Stimulated activated CD4-positive, alpha-beta T cell treated with anti-CD3 and anti-CD28 coated beads, Interleukin-2, amount 100 ng/mL, for 48 hours (primary cell): ENCODE results near the gene RBM39.
A peak's percentile ranks its signal among the peaks of the same experiment; 100 is the strongest.
"Not testable (repeated sequence)": the region's sequence is repeated elsewhere in the genome, so short reads cannot be mapped to it uniquely, and the experiment has no call there.

ENCODE experiments used
- DNase-seq, 2 donors: peaks; one replicate each; pipeline ENCODE4 v3.0.0-alpha.2; 2020

The RBM39 gene

GRCh38 chr20:35704514-35705261 is 37.4 kb downstream of the RBM39 start:
- no peak for DNase-seq

DNA sequence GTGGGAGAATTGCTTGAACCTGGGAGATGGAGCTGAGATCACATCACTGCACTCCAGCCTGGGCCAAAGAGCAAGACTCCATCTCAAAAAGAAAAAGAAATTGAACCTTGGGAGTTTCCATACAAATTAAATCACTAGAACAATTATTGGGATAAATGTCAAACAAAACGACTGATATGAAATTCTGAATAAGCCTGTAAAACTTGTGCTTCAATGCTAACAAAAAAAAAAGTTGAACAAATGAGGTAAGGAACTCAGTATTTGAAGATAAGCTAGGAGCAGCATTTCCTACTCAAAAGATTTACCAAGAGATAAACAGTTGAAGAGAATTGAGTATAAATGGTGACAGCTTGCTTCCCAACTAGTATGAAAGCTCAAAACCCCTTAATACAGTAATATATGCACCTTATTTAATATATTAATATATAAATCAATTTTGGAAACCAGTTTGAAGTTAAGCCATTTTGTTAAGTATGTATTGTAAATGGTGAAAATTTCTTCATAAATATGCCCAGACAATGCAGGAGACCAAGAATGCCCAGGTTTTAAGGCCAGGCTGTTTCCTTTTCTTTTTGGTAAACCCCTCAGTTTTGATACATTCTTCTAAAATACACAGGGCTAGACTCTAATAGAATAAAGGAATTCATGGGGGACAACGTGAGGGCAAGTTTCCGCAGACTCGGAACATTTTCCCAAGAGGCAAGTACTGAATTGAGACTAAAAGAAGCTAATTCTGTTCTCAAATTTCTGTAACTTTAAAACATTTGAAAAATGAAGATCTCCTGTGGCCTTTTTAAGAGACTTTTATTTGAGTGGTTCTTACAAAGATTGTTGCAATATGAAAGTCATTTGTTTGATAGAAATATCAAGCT is 39.0 kb downstream of the RBM39 start:
- DNase-seq: no peak

- no peak for DNase-seq
Measured at GRCh38 chr20:35702051-35702823, 39.8 kb downstream of the RBM39 start.

DNA sequence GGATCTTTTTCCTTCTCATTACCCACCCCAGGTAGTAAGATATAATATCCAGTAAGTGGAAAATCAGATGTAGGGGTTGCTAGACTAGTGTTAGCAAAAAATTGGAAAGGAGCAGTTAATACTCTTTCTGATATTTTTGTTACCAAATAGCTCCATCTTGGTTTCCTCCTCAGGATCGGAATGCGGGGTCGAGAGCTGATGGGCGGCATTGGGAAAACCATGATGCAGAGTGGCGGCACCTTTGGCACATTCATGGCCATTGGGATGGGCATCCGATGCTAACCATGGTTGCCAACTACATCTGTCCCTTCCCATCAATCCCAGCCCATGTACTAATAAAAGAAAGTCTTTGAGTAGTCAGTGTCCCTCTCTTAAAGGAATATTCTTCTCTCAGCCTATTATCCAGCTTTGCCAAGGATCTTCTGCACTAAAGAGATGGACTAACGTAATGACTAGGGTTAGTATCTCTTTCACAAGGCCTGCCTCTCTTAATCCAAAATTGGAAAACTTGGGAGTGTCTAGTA is 41.4 kb downstream of the RBM39 start:
- DNase-seq: no peak

- no peak for DNase-seq
Measured at GRCh38 chr20:35699957-35700624, 42.0 kb downstream of the RBM39 start.

DNA sequence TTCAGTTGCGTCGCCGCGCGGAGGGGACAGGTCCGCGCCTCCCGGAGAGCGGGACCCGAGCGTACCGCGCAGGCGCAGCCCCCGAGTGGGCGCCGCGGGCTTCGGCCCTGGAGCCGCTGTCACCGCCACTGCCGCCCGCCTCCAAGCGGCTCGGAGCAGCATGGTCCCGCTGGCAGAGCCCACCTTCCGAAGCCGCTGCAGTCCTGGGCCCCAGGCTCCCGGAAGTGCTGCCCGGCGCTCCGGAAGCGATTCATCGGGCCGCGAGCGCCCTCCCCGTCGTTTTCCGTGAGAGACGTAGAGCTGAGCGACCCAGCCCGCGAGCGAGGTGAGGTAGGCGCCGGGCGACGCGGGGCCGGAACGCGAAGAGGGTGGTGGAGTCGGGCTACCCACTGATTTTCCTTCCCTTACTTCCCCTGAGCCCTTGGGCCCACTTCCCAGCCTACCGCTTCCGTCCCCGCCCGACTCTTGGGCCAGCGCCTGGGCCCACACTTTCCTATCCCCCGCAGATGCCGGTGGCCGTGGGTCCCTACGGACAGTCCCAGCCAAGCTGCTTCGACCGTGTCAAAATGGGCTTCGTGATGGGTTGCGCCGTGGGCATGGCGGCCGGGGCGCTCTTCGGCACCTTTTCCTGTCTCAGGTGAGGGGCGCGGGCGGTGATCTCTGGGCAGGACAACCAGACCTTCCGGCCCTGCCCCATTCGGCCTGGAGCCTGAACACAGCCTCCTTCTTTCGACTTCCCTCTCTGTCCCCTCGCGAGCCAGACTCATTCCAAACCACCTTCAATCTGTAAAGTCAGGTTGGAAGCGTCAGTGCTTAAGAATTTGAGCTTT is 42.7 kb downstream of the RBM39 start, which contains the start of the genes NFS1 and ROMO1:
Gene NFS1, minus strand, starts transcription at position 226 of the 830 bp plus-strand sequence. Its CDS starts 64 bp downstream, at position 162.
Gene ROMO1, plus strand, starts transcription at position 279 of the 830 bp plus-strand sequence. Its CDS starts 228 bp downstream, at position 507.
- DNase-seq: peak; percentile 81 to 83

- peak in 1 of 2 donors; percentile 23 for DNase-seq
Measured at GRCh38 chr20:35698298-35699126, 43.5 kb downstream of the RBM39 start.

DNA sequence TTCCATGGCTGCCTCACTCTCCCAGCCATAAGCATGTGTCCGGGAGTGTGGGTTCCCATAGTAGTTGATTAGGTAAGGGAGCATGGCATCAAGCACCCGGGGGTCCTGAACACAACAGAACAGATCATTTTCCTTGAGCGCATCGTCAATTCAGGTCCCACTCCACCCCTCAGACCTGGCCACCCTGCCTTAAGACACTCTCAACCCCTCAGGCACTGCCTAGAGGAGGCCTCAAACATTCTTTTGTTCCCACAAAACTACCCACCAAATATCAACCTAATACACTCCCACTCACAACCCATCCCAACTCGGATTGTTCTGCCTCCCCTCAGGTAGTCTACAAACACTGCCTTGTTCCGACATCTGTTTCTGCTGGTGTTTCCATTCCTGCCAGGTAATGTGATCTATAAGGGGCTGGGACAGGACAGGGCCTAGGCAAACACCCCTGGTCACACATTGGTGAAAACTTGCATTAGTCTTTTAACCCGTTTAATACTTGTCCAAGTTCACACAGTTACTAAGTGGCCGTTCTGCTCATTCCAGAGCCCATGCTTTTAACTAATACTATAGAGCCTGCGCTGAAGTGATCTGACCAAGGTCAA is 44.3 kb downstream of the RBM39 start:
- no peak for DNase-seq

DNA sequence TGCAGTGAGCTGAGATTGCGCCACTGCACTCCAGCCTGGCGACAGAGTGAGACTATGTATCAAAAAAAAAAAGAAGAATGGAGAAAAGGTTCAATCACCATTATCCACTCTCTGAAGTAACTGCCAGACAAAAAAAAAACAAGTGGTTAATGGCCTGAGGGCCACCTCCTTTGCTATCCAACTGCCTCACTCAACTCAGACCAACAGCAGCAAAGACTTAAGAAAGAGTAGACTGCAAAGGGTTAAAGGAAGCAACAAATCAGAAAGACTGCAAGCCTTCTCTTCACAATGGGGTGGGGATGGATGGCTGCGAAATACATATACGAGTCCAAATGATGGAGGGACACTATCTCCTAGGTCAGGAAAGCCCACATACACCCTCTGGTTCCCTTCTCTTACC is 46.1 kb downstream of the RBM39 start:
- DNase-seq: no peak

DNA sequence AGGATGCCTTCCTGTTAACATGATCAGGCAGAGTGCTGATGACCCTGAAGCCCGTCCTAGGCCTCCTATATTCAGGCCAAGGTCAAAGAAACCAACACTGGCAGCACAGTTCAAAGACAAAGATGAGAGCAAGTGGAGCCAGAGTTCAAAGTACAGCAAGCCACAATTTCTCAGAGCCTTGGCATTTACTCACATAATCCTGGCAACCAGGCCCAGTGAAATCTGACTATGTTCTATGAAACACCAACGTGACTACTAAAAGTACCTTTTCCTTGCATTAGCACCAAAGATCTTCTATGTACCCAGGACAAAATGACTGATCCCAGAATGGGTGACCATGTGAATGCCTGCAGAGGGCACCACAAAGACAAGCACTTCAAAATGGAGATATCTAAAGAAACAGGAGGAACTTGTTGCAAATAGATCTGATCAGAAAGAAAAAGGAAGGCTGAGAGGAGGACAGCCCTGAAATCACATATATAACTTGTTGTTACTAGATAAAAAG is 46.8 kb downstream of the RBM39 start:
- no peak for DNase-seq

GRCh38 chr20:35690265-35690664 is 51.8 kb downstream of the RBM39 start:
- DNase-seq: no peak

GRCh38 chr20:35686872-35687271 is 55.2 kb downstream of the RBM39 start:
- DNase-seq: not testable (repeated sequence)

DNA sequence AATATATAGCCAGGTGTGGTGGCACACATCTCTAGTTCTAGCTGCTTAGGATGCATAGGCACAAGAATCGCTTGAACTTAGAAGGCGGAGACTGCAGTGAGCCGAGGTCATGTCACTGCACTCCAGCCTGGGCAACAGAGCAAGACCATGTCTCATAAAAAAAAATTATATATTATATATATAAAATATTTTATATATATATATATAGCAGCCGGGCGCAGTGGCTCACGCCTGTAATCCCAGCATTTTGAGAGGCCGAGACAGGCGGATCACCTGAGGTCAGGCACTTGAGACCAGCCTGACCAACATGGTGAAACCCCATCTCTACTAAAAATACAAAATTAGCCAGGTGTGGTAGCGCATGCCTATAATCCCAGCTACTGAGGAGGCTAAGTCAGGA is 56.7 kb downstream of the RBM39 start:
- not testable (repeated sequence) for DNase-seq

DNA sequence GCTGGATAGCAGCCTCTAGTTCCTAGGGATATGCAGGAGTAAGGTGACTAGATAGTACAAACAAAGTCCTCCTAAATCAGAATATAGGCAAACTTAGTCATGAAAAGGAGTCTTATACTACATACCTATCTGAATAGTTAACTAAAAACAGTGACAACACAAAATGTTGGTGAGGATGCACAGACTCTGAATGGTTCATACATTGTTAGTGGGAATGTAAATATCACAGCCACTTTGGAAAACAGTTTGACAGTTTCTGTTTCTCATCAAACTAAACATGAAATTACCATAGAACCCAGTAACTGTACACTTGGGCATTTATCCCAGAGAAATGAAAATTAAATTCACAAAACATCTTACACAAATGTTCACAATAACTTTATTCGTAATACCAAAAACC is 60.1 kb downstream of the RBM39 start:
- no peak for DNase-seq

- no peak for DNase-seq
Measured at GRCh38 chr20:35680452-35681183, 61.4 kb downstream of the RBM39 start.

GRCh38 chr20:35674921-35675320 is 67.1 kb downstream of the RBM39 start:
- no peak for DNase-seq

- no peak for DNase-seq
Measured at GRCh38 chr20:35673884-35674283, 68.2 kb downstream of the RBM39 start.

- no peak for DNase-seq
Measured at GRCh38 chr20:35669681-35670080, 72.4 kb downstream of the RBM39 start.

- no peak for DNase-seq
Measured at GRCh38 chr20:35669221-35669620, 72.8 kb downstream of the RBM39 start.
